ENCODE data around the gene RAB11B. TPM values are rescaled to one million over a fixed set of nuclear protein-coding genes. Genes with fewer than 3 reads are reported as not detected.
A peak's percentile ranks its signal among the peaks of the same experiment; 100 is the strongest.

The RAB11B gene
- total and polyA plus RNA-seq, 2 donors: 63.9 to 131 TPM

- H3K27ac ChIP-seq (ENCODE audit: low read depth): peak overlapping the region; percentile 99
- under 1% methylated on average over 45 of the region's 45 CpGs for WGBS
- H3K36me3 ChIP-seq (ENCODE audit: insufficient read depth): no peaks in the 10 kb centered on the region
- H3K4me1 ChIP-seq (ENCODE audit: insufficient read depth): peaks cover 3% of the 10 kb centered on the region
- peak overlapping the region; percentile 94 for H3K4me3 ChIP-seq (ENCODE audit: low read depth, low read length)
- DNase-seq (ENCODE audit: extremely low spot score): no peak
Measured at GRCh38 chr19:8445488-8446001, 55.4 kb downstream of the RAB11B start.

GRCh38 chr19:8446061-8446709, 56.0 kb downstream of the RAB11B start:
- DNase-seq (ENCODE audit: extremely low spot score): no peak
- H3K4me1 ChIP-seq (ENCODE audit: insufficient read depth): peaks cover 3% of the 10 kb centered on the region
- no peak overlapping the region for H3K27ac ChIP-seq (ENCODE audit: low read depth)
- 28% methylated on average over 16 of the region's 16 CpGs for WGBS
- no peaks in the 10 kb centered on the region for H3K36me3 ChIP-seq (ENCODE audit: insufficient read depth)
- H3K4me3 ChIP-seq (ENCODE audit: low read depth, low read length): peak overlapping the region; percentile 94

- no peak for DNase-seq (ENCODE audit: extremely low spot score)
- no peak overlapping the region for H3K27ac ChIP-seq (ENCODE audit: low read depth)
- H3K4me3 ChIP-seq (ENCODE audit: low read depth, low read length): no peak overlapping the region
- no peaks in the 10 kb centered on the region for H3K36me3 ChIP-seq (ENCODE audit: insufficient read depth)
- H3K4me1 ChIP-seq (ENCODE audit: insufficient read depth): peaks cover 10% of the 10 kb centered on the region
- 73% methylated on average over 8 of the region's 8 CpGs for WGBS
Measured at GRCh38 chr19:8449830-8450229, 59.7 kb downstream of the RAB11B start.

GRCh38 chr19:8451377-8451776, 61.2 kb downstream of the RAB11B start:
- Histone ChIP-seq H3K4me1 (ENCODE audit: insufficient read depth) (peaks cover 10% of the 10 kb centered on the region), H3K27ac (ENCODE audit: low read depth) (no peak overlapping the region), H3K36me3 (ENCODE audit: insufficient read depth) (no peaks in the 10 kb centered on the region), H3K4me3 (ENCODE audit: low read depth, low read length) (no peak overlapping the region)
- DNase-seq (ENCODE audit: extremely low spot score): no peak
- 72% methylated on average over 6 of the region's 6 CpGs for WGBS

- Histone ChIP-seq H3K4me1 (ENCODE audit: insufficient read depth) (peaks cover 7% of the 10 kb centered on the region), H3K36me3 (ENCODE audit: insufficient read depth) (no peaks in the 10 kb centered on the region), H3K27ac (ENCODE audit: low read depth) (no peak overlapping the region), H3K4me3 (ENCODE audit: low read depth, low read length) (no peak overlapping the region)
- DNase-seq (ENCODE audit: extremely low spot score): no peak
- 61% methylated on average over 3 of the region's 3 CpGs for WGBS
Measured at GRCh38 chr19:8451885-8452284, 61.7 kb downstream of the RAB11B start.

- no peak for DNase-seq (ENCODE audit: extremely low spot score)
- WGBS: 69% methylated on average over 4 of the region's 4 CpGs
- H3K4me1 ChIP-seq (ENCODE audit: insufficient read depth): peaks cover 7% of the 10 kb centered on the region
- H3K36me3 ChIP-seq (ENCODE audit: insufficient read depth): no peaks in the 10 kb centered on the region
- H3K27ac ChIP-seq (ENCODE audit: low read depth): no peak overlapping the region
- no peak overlapping the region for H3K4me3 ChIP-seq (ENCODE audit: low read depth, low read length)
Measured at GRCh38 chr19:8452446-8453123, 62.4 kb downstream of the RAB11B start.

GRCh38 chr19:8453616-8454015, 63.5 kb downstream of the RAB11B start:
- peaks cover 7% of the 10 kb centered on the region for H3K4me1 ChIP-seq (ENCODE audit: insufficient read depth)

More at GRCh38 chr19:8453616-8454015, 63.5 kb downstream of the RAB11B start:
- Histone ChIP-seq H3K36me3 (ENCODE audit: insufficient read depth) (no peaks in the 10 kb centered on the region), H3K27ac (ENCODE audit: low read depth) (no peak overlapping the region), H3K4me3 (ENCODE audit: low read depth, low read length) (no peak overlapping the region)
- DNase-seq (ENCODE audit: extremely low spot score): no peak
- WGBS: 92% methylated on average over 6 of the region's 6 CpGs

Small RNAs within 50 kb of the gene (small RNA-seq; reads per million reads assigned to genes)
- 0.15 reads per million for gene MIR4999

Other genes with a start within 250 kb of the RAB11B start
- 2.3 TPM for gene FBN3, start 240.8 kb upstream of the RAB11B start, total RNA-seq
- gene FBN3, start 240.8 kb upstream of the RAB11B start, polyA plus RNA-seq: not detected
- 18.5 TPM for gene CERS4, start 181.0 kb upstream of the RAB11B start, total RNA-seq
- 38.6 TPM for gene CERS4, start 181.0 kb upstream of the RAB11B start, polyA plus RNA-seq
- gene CD320, start 82.0 kb upstream of the RAB11B start, total RNA-seq: 7.9 TPM
- gene CD320, start 82.0 kb upstream of the RAB11B start, polyA plus RNA-seq: 52.1 TPM
- gene NDUFA7, start 69.0 kb upstream of the RAB11B start, total RNA-seq: 11.6 TPM
- 93.1 TPM for gene NDUFA7, start 69.0 kb upstream of the RAB11B start, polyA plus RNA-seq
- 301 TPM for gene RPS28, start 68.9 kb upstream of the RAB11B start, total RNA-seq
- gene RPS28, start 68.9 kb upstream of the RAB11B start, polyA plus RNA-seq: 758 TPM
- gene KANK3, start 47.1 kb upstream of the RAB11B start, total RNA-seq: 8.1 TPM
- gene KANK3, start 47.1 kb upstream of the RAB11B start, polyA plus RNA-seq: 13.0 TPM
- gene ANGPTL4, start 26.2 kb upstream of the RAB11B start, total RNA-seq: 1.3 TPM
- gene ANGPTL4, start 26.2 kb upstream of the RAB11B start, polyA plus RNA-seq: 14.6 TPM
- gene MARCHF2, start 22.9 kb downstream of the RAB11B start, total RNA-seq: 38.8 TPM
- gene MARCHF2, start 22.9 kb downstream of the RAB11B start, polyA plus RNA-seq: 98.2 TPM
- gene HNRNPM, start 54.6 kb downstream of the RAB11B start, total RNA-seq: 63.7 TPM
- 173 TPM for gene HNRNPM, start 54.6 kb downstream of the RAB11B start, polyA plus RNA-seq
- 0.58 TPM for gene PRAM1, start 112.3 kb downstream of the RAB11B start, total RNA-seq
- 0.85 TPM for gene PRAM1, start 112.3 kb downstream of the RAB11B start, polyA plus RNA-seq
- 4.6 TPM for gene ZNF414, start 123.8 kb downstream of the RAB11B start, total RNA-seq
- gene ZNF414, start 123.8 kb downstream of the RAB11B start, polyA plus RNA-seq: 40.1 TPM
- gene MYO1F, start 187.1 kb downstream of the RAB11B start, total RNA-seq: 7.5 TPM
- 7.7 TPM for gene MYO1F, start 187.1 kb downstream of the RAB11B start, polyA plus RNA-seq
- gene ADAMTS10, start 220.4 kb downstream of the RAB11B start, total RNA-seq: 44.3 TPM
- gene ADAMTS10, start 220.4 kb downstream of the RAB11B start, polyA plus RNA-seq: 26.4 TPM
- gene NFILZ, start 240.3 kb downstream of the RAB11B start, total RNA-seq: not detected
- gene NFILZ, start 240.3 kb downstream of the RAB11B start, polyA plus RNA-seq: not detected